GM12878 (cell line): Measurements from ENCODE around the gene PRR13. TPM values are rescaled to one million over a fixed set of nuclear protein-coding genes. Genes with fewer than 3 reads are reported as not detected.

Source experiments
- ATAC-seq: fragments of 200-7000 bp; cut with Tn5 transposase; 3 replicates; pipeline ENCODE4 v1.9.1; 2020; ENCODE audit warnings: mild to moderate bottlenecking, moderate library complexity
- BruUV-seq: library from RNA; stranded (reverse); fragments of 400-500 nt; replicated peaks from 2 replicates; lab custom pipeline; 2021; lab: Mats Ljungman, UMichigan
- CTCF ChIA-PET: fragments of 300-600 bp; sonication (Branson Sonifier 250); formaldehyde crosslinking; extraction: SDS; loops from one replicate; lab custom pipeline; 2021; ENCODE audit warnings: inconsistent platforms; lab: Yijun Ruan, JAX
- POLR2A ChIA-PET: fragments of 350-600 bp; formaldehyde crosslinking; extraction: SDS; loops from one replicate; lab custom pipeline; 2021; ENCODE audit warnings: inconsistent platforms; lab: Charles Lee
- RAD21 ChIA-PET: fragments of 300-600 bp; sonication (Branson Sonifier 250); formaldehyde crosslinking; loops from one replicate; lab custom pipeline; 2023; ENCODE audit warnings: antibody characterized with exemption; ENCODE audit not compliant: unreplicated experiment; lab: Charles Lee
- SMC1A ChIA-PET: fragments of 300-600 bp; sonication (Branson Sonifier 250); formaldehyde crosslinking; loops from one replicate; lab custom pipeline; 2023; ENCODE audit not compliant: unreplicated experiment, uncharacterized antibody; lab: Charles Lee
- DNase-seq: peaks from one replicate; pipeline ENCODE4 v3.0.0-alpha.2; 2011; ENCODE audit warnings: low read depth, low spot score
- FAIRE-seq: peaks from 3 replicates; lab custom pipeline; 2011; peaks lifted over from hg19 to GRCh38; lab: Jason Lieb, UNC
- H2AFZ ChIP-seq: 2 replicates; pipeline ENCODE4 v1.6.0; 2011; ENCODE audit warnings: low read depth, low read length, control low read depth; ENCODE audit not compliant: control insufficient read depth
- H3K27ac ChIP-seq: 2 replicates; pipeline ENCODE4 v1.5.1; 2011; ENCODE audit warnings: control low read depth; ENCODE audit not compliant: control insufficient read depth, insufficient read depth
- H3K27me3 ChIP-seq, 2 experiments: replicated peaks in 1 of 2; 2 replicates each; pipeline versions ENCODE4 v1.6.0 to v1.6.1; 2011; ENCODE audit warnings: low read length in 1 of 2; ENCODE audit not compliant: control insufficient read depth in 2 of 2, insufficient read depth in 2 of 2
- H3K36me3 ChIP-seq, 2 experiments: 2 replicates each; pipeline ENCODE4 v1.5.1; 2011; ENCODE audit warnings: low read length in 1 of 2; ENCODE audit not compliant: control insufficient read depth in 2 of 2, insufficient read depth in 2 of 2
- H3K4me1 ChIP-seq: 2 replicates; pipeline ENCODE4 v1.6.1; 2011; ENCODE audit warnings: mild to moderate bottlenecking, low read length, moderate library complexity, mixed read lengths; ENCODE audit not compliant: control insufficient read depth, insufficient read depth
- H3K4me2 ChIP-seq: 2 replicates; pipeline ENCODE4 v1.6.0; 2011; ENCODE audit warnings: control low read depth; ENCODE audit not compliant: control insufficient read depth, insufficient read depth
- H3K4me3 ChIP-seq: fragments of 200-600 bp; sonication (generic); 2 replicates; pipeline ENCODE4 v1.5.1; 2016
- H3K79me2 ChIP-seq: 2 replicates; pipeline ENCODE4 v1.6.0; 2011; ENCODE audit warnings: low read length; ENCODE audit not compliant: control insufficient read depth, insufficient read depth
- H3K9ac ChIP-seq: 2 replicates; pipeline ENCODE4 v1.8.0; 2011; ENCODE audit warnings: low read length, control low read depth, mixed read lengths; ENCODE audit not compliant: control insufficient read depth, insufficient read depth
- H3K9me3 ChIP-seq: replicated peaks from 3 replicates; pipeline ENCODE4 v1.5.1; 2011; ENCODE audit warnings: mild to moderate bottlenecking, low read length; ENCODE audit not compliant: control insufficient read depth, insufficient read depth
- H4K20me1 ChIP-seq: 2 replicates; pipeline ENCODE4 v1.6.0; 2011; ENCODE audit not compliant: control insufficient read depth, insufficient read depth
- CTCF ChIP-seq, 3 experiments: IDR thresholded peaks in 2 of 3; conservative IDR thresholded peaks in 1 of 3; 2 replicates each; pipeline ENCODE4 v1.5.1; 2011; ENCODE audit warnings: low read depth in 3 of 3, low read length in 3 of 3, mild to moderate bottlenecking in 3 of 3, control low read depth in 2 of 3, moderate library complexity in 2 of 3, inconsistent platforms in 1 of 3, mixed read lengths in 1 of 3; ENCODE audit not compliant: control insufficient read depth in 2 of 3, insufficient read depth in 1 of 3; ENCODE audit errors: extremely low read depth in 1 of 3
- EP300 ChIP-seq, 2 experiments: fragments of 150-350 bp in 1 of 2; IDR thresholded peaks; 2 replicates each; pipeline ENCODE4 v1.6.1; 2011 to 2012; ENCODE audit warnings: low read depth in 2 of 2, low read length in 2 of 2, borderline replicate concordance in 1 of 2, improper control_type of control experiment in 1 of 2, inconsistent platforms in 1 of 2; ENCODE audit not compliant: control insufficient read depth in 1 of 2
- EZH2 ChIP-seq: IDR thresholded peaks from 2 replicates; pipeline ENCODE4 v1.6.1; 2012; ENCODE audit warnings: low read depth, mild to moderate bottlenecking, control low read depth, inconsistent platforms, low read length, borderline replicate concordance; ENCODE audit not compliant: control insufficient read depth
- KLF5 ChIP-seq: fragments of 450-650 bp; IDR thresholded peaks from 2 replicates; pipeline ENCODE4 v1.6.1; 2014; ENCODE audit warnings: mild to moderate bottlenecking; ENCODE audit not compliant: partially characterized antibody
- MTA3 ChIP-seq: IDR thresholded peaks from 2 replicates; pipeline ENCODE4 v1.6.1; 2012; ENCODE audit warnings: low read length, inconsistent platforms, borderline replicate concordance
- PKNOX1 ChIP-seq: fragments of 450-650 bp; IDR thresholded peaks from 2 replicates; pipeline ENCODE4 v1.6.1; 2016; ENCODE audit warnings: mild to moderate bottlenecking
- PML ChIP-seq: IDR thresholded peaks from 2 replicates; pipeline ENCODE4 v1.6.1; 2012; ENCODE audit warnings: low read length, inconsistent platforms
- POLR2A ChIP-seq: IDR thresholded peaks from 2 replicates; pipeline ENCODE4 v1.6.1; 2011; ENCODE audit warnings: low read depth, mild to moderate bottlenecking, low read length
- POLR2AphosphoS5 ChIP-seq: IDR thresholded peaks from 2 replicates; pipeline ENCODE4 v1.6.1; 2011; ENCODE audit warnings: mild to moderate bottlenecking, low read length, inconsistent platforms
- SMAD5 ChIP-seq: IDR thresholded peaks from 2 replicates; pipeline ENCODE4 v1.6.1; 2016; ENCODE audit warnings: antibody characterized with exemption, low read depth
- SMARCA5 ChIP-seq: fragments of 450-650 bp; IDR thresholded peaks from 2 replicates; pipeline ENCODE4 v1.6.1; 2017; ENCODE audit warnings: mild to moderate bottlenecking
- SUPT20H ChIP-seq: IDR thresholded peaks from 2 replicates; pipeline ENCODE4 v1.6.1; 2011; ENCODE audit warnings: low read depth, mild to moderate bottlenecking, low read length, moderate library complexity, borderline replicate concordance; ENCODE audit not compliant: control insufficient read depth
- ZBTB4 ChIP-seq: fragments of 450-650 bp; formaldehyde crosslinking; IDR thresholded peaks from 2 replicates; pipeline ENCODE4 v1.4.0; 2022; ENCODE audit warnings: mild to moderate bottlenecking, moderate library complexity
- ZNF207 ChIP-seq: fragments of 450-650 bp; IDR thresholded peaks from 2 replicates; pipeline ENCODE4 v1.6.1; 2014; ENCODE audit warnings: antibody characterized with exemption, mild to moderate bottlenecking, borderline replicate concordance
- ZSCAN29 ChIP-seq: fragments of 450-650 bp; IDR thresholded peaks from 2 replicates; pipeline ENCODE4 v1.6.1; 2017; ENCODE audit warnings: mild to moderate bottlenecking, moderate library complexity
- WGBS: methylation state at CpG from one replicate; pipeline ENCODE4 v1.1.6; 2016; ENCODE audit warnings: low lambda C conversion rate; ENCODE audit not compliant: insufficient replicate concordance, insufficient coverage; ENCODE audit errors: missing lambda C conversion rate; 5-methylcytosine and 5-hydroxymethylcytosine counted together
- in situ Hi-C: fragments of 300-500 bp; cut with MboI; formaldehyde crosslinking; loops from 9 replicates; pipeline ENCODE4 v1.14.3; 2018; ENCODE audit warnings: mixed read lengths
- intact Hi-C: fragments of 100-400 bp; cut with micrococcal nuclease; formaldehyde crosslinking; loops from one replicate; pipeline ENCODE4 v1.14.2; 2022; ENCODE audit not compliant: unreplicated experiment
- polyA plus RNA-seq, 11 experiments: library from polyadenylated mRNA; depleted of rRNA in 4 of 11; unstranded in 6 of 11; stranded (reverse) in 5 of 11; fragments of >200 nt; fragmentation: Nextera tagmentation in 4 of 11; fragmentation: Illumina TruSeq in 1 of 11; extraction: Ambion mirVana in 4 of 11; extraction: Trizol in 1 of 11; gene quantifications; 1 replicate in 1 of 11; 2 replicates in 10 of 11; pipeline versions ENCODE4 v1.2.1 to v1.2.3, GENCODE V29; 2011 to 2016; ENCODE audit warnings: inconsistent platforms in 2 of 11, missing spikeins in 2 of 11, low read depth in 1 of 11
- total RNA-seq, 4 experiments: library from RNA; depleted of rRNA in 3 of 4; stranded (reverse); fragments of >200 nt in 3 of 4; fragmentation: Illumina TruSeq in 1 of 4; extraction: Trizol in 1 of 4; gene quantifications; 2 replicates each; pipeline versions ENCODE4 v1.2.1 to v1.2.3, GENCODE V29; 2013 to 2021

The PRR13 gene
- total and polyA plus RNA-seq, 10 of the 15 experiments (the other 5 are each of a cell fraction or from before 2014, with no cell fraction given), result 94.2 to 462 (median 276) TPM

- TF ChIP-seq PML (peak; percentile 47; the same call in 1 of the 2 replicates), PKNOX1 (no peak), MTA3 (0 out of 2 replicates have a peak, but pooled peaks have one; percentile 39), ZSCAN29 (no peak)
Observed at GRCh38 chr12:53481939-53482586, 40.5 kb downstream of the PRR13 start (continued).

GRCh38 chr12:53482626-53483168, 41.2 kb downstream of the PRR13 start:
- FAIRE-seq (no peak), ATAC-seq (peak; percentile 7; the same call in 2 of the 3 replicates), DNase-seq (no peak)
- Histone ChIP-seq H3K27ac (no peak overlapping the region), H3K4me3 (no peak overlapping the region), H4K20me1 (no peaks in the 10 kb centered on the region), H3K27me3 (no peaks in the 10 kb centered on the region), H3K9ac (no peak overlapping the region), H3K9me3 (no peaks in the 10 kb centered on the region), H3K79me2 (no peaks in the 10 kb centered on the region), H3K4me1 (no peaks in the 10 kb centered on the region), H3K4me2 (no peak overlapping the region), H3K36me3 (peaks cover 37 to 52% of the 10 kb centered on the region in 2 experiments), H2AFZ (no peak overlapping the region)
- intact Hi-C loops (no loop called here), in situ Hi-C loops (no loop called here)
- SMC1A ChIA-PET, result interaction anchor here (1.0 to 2.3 kb wide), 5 partner anchors 10 to 38 kb away, joined by 3 to 6 read pairs (median 3); no protein-coding TSS in a partner anchor
- 94% methylated on average over 18 of the region's 18 CpGs for WGBS
- RAD21 ChIA-PET, result interaction anchor here (1.4 kb wide), 2 partner anchors 11 to 26 kb away, joined by 3 to 4 read pairs; no protein-coding TSS in a partner anchor
- no TSS peak for BruUV-seq
- CTCF ChIA-PET, result interaction anchor here (0.7 to 3.5 kb wide), 5 partner anchors 10 to 138 kb away, joined by 3 to 13 read pairs (median 7); partner anchors contain the start of gene MAP3K12
- POLR2A ChIA-PET, result interaction anchor here (0.6 to 1.6 kb wide), 6 partner anchors 9 to 470 kb away, joined by 3 to 5 read pairs (median 4); no protein-coding TSS in a partner anchor
- TF ChIP-seq PML (peak; percentile 38), EP300 (IDR thresholded peaks at IDR 0.05; ENCODE audit: borderline replicate concordance in 1 of 2, control insufficient read depth in 1 of 2, low read depth in 2 of 2, low read length in 2 of 2) (no peak), SMARCA5 (no peak), SUPT20H (no peak), SMAD5 (0 out of 2 replicates have a peak, but pooled peaks have one; percentile 34), POLR2AphosphoS5 (peak; percentile 39; the same call in 1 of the 2 replicates), EZH2 (no peak), ZBTB4 (CRISPR knock-in tag) (no peak), KLF5 (no peak), POLR2A (peak; percentile 72), CTCF (IDR thresholded peaks at IDR 0.05 in 2 of 3, conservative IDR thresholded peaks at IDR 0.05 in 1 of 3; ENCODE audit: control insufficient read depth in 2 of 3, extremely low read depth in 1 of 3, insufficient read depth in 1 of 3, low read depth in 3 of 3, low read length in 3 of 3) (no peak), ZNF207 (no peak)
